ENCODE measurements around the gene NRAP. TPM values are rescaled to one million over a fixed set of nuclear protein-coding genes. Genes with fewer than 3 reads are reported as not detected.

Gene NRAP
- total RNA-seq, 1 experiment from 2014 or later = not detected

DNA sequence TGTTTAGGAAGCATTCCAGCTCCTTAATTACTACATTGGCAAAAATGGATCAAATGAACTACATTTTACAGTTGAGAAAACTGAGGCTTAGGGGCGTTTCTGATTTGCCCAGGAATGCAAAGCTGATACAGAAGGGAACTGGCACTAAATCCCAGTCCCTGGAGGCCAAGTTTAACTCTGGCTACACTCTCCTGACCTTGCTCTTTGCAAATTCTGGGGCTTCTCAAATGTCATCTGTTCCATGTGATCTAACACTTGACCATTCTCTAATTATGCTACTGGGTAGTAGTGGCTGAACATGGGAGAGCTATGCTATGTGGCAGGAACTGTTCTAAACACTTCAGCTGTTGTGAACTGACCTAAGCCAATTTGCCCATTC is 122.3 kb downstream of the NRAP start:
- Histone ChIP-seq H3K27ac (ENCODE audit: insufficient read length, low read depth, low read length) (no peak overlapping the region), H2BK12ac (ENCODE audit: insufficient read length, low read depth, low read length) (no peak overlapping the region), H2AK5ac (ENCODE audit: insufficient read length, low read length) (no peak overlapping the region), H3K18ac (ENCODE audit: insufficient read length, low read depth, low read length) (no peak overlapping the region), H3K56ac (ENCODE audit: insufficient read length, low read depth, low read length) (no peak overlapping the region), H4K91ac (ENCODE audit: insufficient read length, low read depth, low read length) (no peak overlapping the region), H3K14ac (ENCODE audit: insufficient read depth, low read length) (no peak overlapping the region), H3K9ac (ENCODE audit: extremely low read depth, insufficient read length, low read length) (no peak overlapping the region), H3K23ac (ENCODE audit: insufficient read length, low read depth, low read length) (no peak overlapping the region), H4K8ac (replicated peaks; ENCODE audit: insufficient read length, low read depth, low read length) (no peak overlapping the region), H4K20me1 (ENCODE audit: control insufficient read depth, insufficient read depth, insufficient read length) (no peaks in the 10 kb centered on the region), H2BK120ac (ENCODE audit: low read depth, low read length, poor library complexity, severe bottlenecking) (no peak overlapping the region), H3K79me1 (ENCODE audit: insufficient read depth, low read depth, low read length, poor library complexity, severe bottlenecking) (no peaks in the 10 kb centered on the region), H3K4me1 (ENCODE audit: insufficient read depth, low read length) (no peaks in the 10 kb centered on the region), H2BK20ac (ENCODE audit: low read depth, low read length, poor library complexity, severe bottlenecking) (no peak overlapping the region), H4K5ac (ENCODE audit: insufficient read length, low read depth, low read length) (no peak overlapping the region), H3T11ph (ENCODE audit: low read length) (no peak overlapping the region), H3K23me2 (ENCODE audit: insufficient read length, low read depth, low read length, poor library complexity, severe bottlenecking) (no peaks in the 10 kb centered on the region), H3K27me3 (ENCODE audit: insufficient read depth, low read length) (no peaks in the 10 kb centered on the region; the same call in 1 of the 2 replicates), H3K79me2 (ENCODE audit: insufficient read depth, low read length) (no peaks in the 10 kb centered on the region), H3K9me3 (ENCODE audit: control insufficient read depth, low read depth, low read length) (no peaks in the 10 kb centered on the region), H2BK15ac (ENCODE audit: low read depth, low read length) (no peak overlapping the region), H2BK5ac (ENCODE audit: insufficient read length, low read length) (no peak overlapping the region), H2AFZ (ENCODE audit: low read length) (no peak overlapping the region), H3K4me2 (ENCODE audit: insufficient read depth, insufficient read length, low read length) (no peak overlapping the region), H3K4ac (ENCODE audit: low read depth, low read length) (no peak overlapping the region)
- Mint-ChIP-seq H3K4me3 (no peak overlapping the region), H3K36me3 (ENCODE audit: insufficient read depth in 1 of 3, low read depth in 3 of 3) (no peaks in the 10 kb centered on the region), H3K27me3 (ENCODE audit: low read depth) (peaks cover 100% of the 10 kb centered on the region), H3K27ac (no peak overlapping the region), H3K4me1 (no peaks in the 10 kb centered on the region; a peak in 1 of 4 replicates), H3K9me3 (no peaks in the 10 kb centered on the region)
- WGBS (ENCODE audit: extremely low coverage, insufficient read length, low lambda C conversion rate) = no CpG with 5 or more reads among the region's 1 CpG
- TF ChIP-seq, protein P1, sequence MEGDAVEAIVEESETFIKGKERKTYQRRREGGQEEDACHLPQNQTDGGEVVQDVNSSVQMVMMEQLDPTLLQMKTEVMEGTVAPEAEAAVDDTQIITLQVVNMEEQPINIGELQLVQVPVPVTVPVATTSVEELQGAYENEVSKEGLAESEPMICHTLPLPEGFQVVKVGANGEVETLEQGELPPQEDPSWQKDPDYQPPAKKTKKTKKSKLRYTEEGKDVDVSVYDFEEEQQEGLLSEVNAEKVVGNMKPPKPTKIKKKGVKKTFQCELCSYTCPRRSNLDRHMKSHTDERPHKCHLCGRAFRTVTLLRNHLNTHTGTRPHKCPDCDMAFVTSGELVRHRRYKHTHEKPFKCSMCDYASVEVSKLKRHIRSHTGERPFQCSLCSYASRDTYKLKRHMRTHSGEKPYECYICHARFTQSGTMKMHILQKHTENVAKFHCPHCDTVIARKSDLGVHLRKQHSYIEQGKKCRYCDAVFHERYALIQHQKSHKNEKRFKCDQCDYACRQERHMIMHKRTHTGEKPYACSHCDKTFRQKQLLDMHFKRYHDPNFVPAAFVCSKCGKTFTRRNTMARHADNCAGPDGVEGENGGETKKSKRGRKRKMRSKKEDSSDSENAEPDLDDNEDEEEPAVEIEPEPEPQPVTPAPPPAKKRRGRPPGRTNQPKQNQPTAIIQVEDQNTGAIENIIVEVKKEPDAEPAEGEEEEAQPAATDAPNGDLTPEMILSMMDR (conservative IDR thresholded peaks at IDR 0.05) = no peak
- DNase-seq = no peak

Data from H9 (cell line).